Epithelial cell of proximal tubule (primary cell): Measurements from ENCODE around the gene SIN3B. TPM values are rescaled to one million over a fixed set of nuclear protein-coding genes. Genes with fewer than 3 reads are reported as not detected.

ENCODE experiments used
- DNase-seq: peaks from one replicate; pipeline ENCODE4 v3.0.0-alpha.2; 2011; ENCODE audit warnings: low read depth
- H3K4me3 ChIP-seq: 2 replicates; pipeline ENCODE4 v1.5.1; 2011; ENCODE audit warnings: low read depth, mild to moderate bottlenecking, low read length
- total RNA-seq: library from RNA; depleted of rRNA; stranded (reverse); fragments of >200 nt; gene quantifications from 2 replicates; pipeline ENCODE4 v1.2.3, GENCODE V29; 2015
- TF ChIP-seq, protein P1 (sequence below): conservative IDR thresholded peaks from 2 replicates; pipeline ENCODE4 v1.5.1; 2012; ENCODE audit warnings: low read depth, mild to moderate bottlenecking, low read length

Gene SIN3B
- total RNA-seq, 1 donor from 2014 or later, result 20.4 TPM

DNA sequence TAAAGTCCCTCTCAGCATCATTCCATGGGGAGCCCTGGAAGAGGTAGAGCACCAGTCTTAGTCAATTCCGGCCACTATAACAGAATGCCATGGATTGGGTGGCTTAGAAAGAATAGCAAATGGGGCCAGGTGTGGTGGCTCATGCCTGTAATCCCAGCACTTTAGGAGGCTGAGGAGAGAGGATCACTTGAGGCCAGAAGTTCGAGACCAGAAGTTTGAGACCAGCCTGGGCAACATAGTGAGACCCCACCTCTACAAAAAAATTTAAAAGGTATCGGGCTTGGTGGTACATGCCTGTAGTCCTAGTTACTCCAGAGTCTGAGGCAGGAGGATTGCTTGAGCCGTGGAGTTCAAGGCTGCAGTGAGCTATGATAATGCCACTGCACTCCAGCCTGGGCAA is 25.0 kb upstream of the SIN3B start:
- no peak overlapping the region for H3K4me3 ChIP-seq
- TF ChIP-seq, protein P1, sequence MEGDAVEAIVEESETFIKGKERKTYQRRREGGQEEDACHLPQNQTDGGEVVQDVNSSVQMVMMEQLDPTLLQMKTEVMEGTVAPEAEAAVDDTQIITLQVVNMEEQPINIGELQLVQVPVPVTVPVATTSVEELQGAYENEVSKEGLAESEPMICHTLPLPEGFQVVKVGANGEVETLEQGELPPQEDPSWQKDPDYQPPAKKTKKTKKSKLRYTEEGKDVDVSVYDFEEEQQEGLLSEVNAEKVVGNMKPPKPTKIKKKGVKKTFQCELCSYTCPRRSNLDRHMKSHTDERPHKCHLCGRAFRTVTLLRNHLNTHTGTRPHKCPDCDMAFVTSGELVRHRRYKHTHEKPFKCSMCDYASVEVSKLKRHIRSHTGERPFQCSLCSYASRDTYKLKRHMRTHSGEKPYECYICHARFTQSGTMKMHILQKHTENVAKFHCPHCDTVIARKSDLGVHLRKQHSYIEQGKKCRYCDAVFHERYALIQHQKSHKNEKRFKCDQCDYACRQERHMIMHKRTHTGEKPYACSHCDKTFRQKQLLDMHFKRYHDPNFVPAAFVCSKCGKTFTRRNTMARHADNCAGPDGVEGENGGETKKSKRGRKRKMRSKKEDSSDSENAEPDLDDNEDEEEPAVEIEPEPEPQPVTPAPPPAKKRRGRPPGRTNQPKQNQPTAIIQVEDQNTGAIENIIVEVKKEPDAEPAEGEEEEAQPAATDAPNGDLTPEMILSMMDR, result no peak
- no peak for DNase-seq

DNA sequence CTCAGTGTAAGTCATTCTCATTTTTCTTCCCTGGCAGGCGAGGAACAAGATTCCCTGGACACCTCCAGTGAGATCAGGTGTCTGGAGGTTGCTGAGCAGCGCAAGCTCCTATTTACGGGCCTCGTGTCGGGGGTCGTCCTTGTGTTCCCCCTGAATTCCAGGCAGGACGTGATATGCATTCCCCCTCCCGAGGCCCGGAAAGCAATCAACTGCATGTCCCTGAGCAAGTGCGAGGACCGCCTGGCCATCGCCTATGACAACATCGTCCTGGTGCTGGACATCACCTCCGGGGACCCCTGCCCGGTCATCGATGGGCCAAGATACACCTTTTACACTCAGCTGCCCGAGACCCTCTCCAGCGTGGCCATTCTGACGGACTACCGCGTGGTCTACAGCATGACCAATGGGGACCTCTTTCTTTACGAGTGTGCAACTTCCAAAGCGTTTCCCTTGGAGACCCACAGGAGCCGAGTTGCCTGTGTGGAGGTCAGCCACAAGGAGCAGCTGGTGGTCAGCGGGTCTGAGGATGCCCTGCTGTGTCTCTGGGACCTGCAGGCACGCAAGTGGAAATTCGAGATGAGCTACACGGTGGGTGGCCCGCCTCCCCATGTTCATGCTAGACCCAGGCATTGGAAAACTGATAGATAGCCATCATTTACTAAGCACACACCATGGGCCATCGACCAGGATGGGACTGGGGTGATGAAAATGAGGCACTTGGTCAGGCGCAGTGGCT is 21.5 kb upstream of the SIN3B start:
- TF ChIP-seq, protein P1, result no peak
- no peak overlapping the region for H3K4me3 ChIP-seq
- no peak for DNase-seq

DNA sequence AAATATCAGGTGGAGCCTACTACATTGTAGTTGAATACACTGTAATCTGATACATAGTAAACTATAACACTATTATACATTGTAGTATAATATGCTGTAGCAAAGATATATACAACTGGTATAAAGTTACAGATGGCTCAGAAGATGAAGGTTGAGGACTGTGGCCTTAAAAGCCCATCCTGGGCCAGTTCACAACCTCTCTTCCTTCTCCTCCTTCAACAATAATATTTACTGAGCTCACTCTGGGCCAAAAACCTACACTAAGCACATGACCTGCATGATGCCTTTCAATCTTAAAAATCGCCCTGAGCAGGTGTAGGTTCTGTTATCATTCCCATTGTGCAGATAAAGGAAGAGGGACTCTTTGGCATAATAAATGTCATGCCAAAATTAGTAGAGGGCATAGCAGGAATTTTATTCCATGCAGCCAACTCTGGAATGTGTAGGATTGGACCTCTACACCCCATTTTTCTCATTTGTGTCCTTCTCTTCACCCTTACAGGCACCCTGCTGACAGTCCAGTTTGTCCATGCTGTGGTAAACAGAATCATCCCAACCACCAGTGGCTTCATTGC is 14.6 kb upstream of the SIN3B start:
- peak; percentile 20 for DNase-seq
- no peak overlapping the region for H3K4me3 ChIP-seq
- TF ChIP-seq, protein P1, result no peak

DNA sequence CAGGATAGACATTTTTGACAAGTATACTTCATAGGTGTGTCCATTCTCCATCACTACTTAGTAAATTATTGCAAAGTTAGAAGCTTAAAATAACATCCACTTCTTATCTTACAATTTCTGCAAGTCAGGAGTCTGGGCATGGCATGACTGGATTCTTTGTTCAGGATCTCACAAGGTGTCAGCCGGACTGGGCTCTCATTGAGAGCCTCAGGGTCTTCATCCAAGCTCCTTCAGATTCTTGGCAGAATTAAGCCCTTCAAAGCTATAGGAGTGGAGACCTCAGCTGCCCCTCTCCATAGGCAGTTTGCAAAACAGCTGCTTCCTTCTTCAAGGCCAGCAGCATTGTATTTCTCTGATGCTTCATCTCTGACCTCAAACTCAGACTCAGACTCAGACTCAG is 9.1 kb upstream of the SIN3B start:
- no peak for DNase-seq
- TF ChIP-seq, protein P1, result no peak
- no peak overlapping the region for H3K4me3 ChIP-seq

DNA sequence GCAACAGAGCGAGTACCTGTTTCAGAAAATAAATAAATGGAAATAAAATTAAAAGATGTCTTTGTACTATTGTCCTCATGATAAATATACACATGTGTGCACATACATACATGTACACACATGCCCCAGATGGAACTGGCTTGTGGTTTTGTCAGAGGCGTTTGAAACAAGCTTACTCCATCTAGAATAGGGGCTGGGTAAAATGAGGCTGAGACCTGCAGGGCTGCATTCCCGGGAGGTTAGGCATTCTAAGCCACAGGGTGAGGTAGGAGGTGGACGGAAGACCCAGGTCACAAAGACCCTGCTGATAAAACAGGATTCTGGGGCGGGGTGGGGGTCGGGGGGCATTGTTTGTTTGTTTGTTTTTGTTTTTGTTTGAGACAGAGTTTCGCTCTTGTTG is 8.1 kb upstream of the SIN3B start:
- TF ChIP-seq, protein P1, result no peak
- DNase-seq, result no peak
- H3K4me3 ChIP-seq, result no peak overlapping the region

DNA sequence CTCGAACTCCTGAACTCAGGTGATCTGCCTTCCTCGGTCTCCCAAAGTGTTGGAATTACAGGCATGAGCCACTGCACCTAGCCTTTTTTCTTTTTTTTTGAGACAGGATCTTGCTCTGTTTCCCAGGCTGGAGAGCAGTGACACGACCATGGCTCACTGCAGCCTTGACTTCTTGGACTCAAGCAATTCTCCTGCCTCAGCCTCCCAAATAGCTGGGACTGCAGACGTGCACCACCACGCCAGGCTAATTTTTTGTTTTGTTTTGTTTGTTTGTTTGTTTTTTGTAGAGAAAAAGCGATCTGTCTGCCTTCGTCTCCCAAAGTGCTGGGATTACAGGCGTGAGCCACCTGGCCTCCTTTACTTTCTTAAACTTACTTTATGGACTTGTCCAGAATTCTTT is 6.5 kb upstream of the SIN3B start:
- TF ChIP-seq, protein P1, result no peak
- no peak for DNase-seq
- H3K4me3 ChIP-seq, result no peak overlapping the region
